ENCODE data around the gene PNPLA7. TPM values are rescaled to one million over a fixed set of nuclear protein-coding genes. Genes with fewer than 3 reads are reported as not detected.

Gene PNPLA7
- total RNA-seq, 1 experiment from 2014 or later, result 1.8 TPM

Small RNA genes lying within 50 kb of the gene (microRNA-seq; reads per million reads assigned to microRNA genes)
- 5.2 reads per million, percentile 11 among the genes with 10 or more reads in this experiment for gene MIR7114 (ENCODE audit: borderline number of aligned reads)

Other genes with a start within 250 kb of the PNPLA7 start
- gene NRARP, start 248.1 kb downstream of the PNPLA7 start, total RNA-seq (2021; ENCODE audit: unreplicated experiment), result 22.2 TPM
- 25.4 TPM for gene EXD3, start 127.2 kb downstream of the PNPLA7 start, total RNA-seq (2021; ENCODE audit: unreplicated experiment)
- gene NOXA1, start 127.0 kb downstream of the PNPLA7 start, total RNA-seq (2021; ENCODE audit: unreplicated experiment), result 13.2 TPM
- 1.7 TPM for gene ENTPD8, start 109.0 kb downstream of the PNPLA7 start, total RNA-seq (2021; ENCODE audit: unreplicated experiment)
- 81.9 TPM for gene NSMF, start 91.1 kb downstream of the PNPLA7 start, total RNA-seq (2021; ENCODE audit: unreplicated experiment)
- 69.5 TPM for gene MRPL41, start 1.5 kb upstream of the PNPLA7 start, total RNA-seq (2021; ENCODE audit: unreplicated experiment)
- gene DPH7, start 28.5 kb upstream of the PNPLA7 start, total RNA-seq (2021; ENCODE audit: unreplicated experiment), result 54.4 TPM
- gene ZMYND19, start 40.1 kb upstream of the PNPLA7 start, total RNA-seq (2021; ENCODE audit: unreplicated experiment), result 57.4 TPM
- gene ARRDC1, start 55.3 kb upstream of the PNPLA7 start, total RNA-seq (2021; ENCODE audit: unreplicated experiment), result 82.8 TPM
- 86.1 TPM for gene EHMT1, start 68.6 kb upstream of the PNPLA7 start, total RNA-seq (2021; ENCODE audit: unreplicated experiment)